Astrocyte of the cerebellum (primary cell): Measurements from ENCODE around the gene PRR7.

Experiments used
- DNase-seq: peaks from one replicate; pipeline ENCODE4 v3.0.0-alpha.2; 2011; ENCODE audit warnings: low read depth
- H3K4me3 ChIP-seq: 2 replicates; pipeline ENCODE4 v1.5.1; 2011; ENCODE audit warnings: mild to moderate bottlenecking, low read depth, low read length, moderate library complexity
- in situ Hi-C: cut with HindIII; loops from 2 replicates; pipeline ENCODE4 v1.10.0; 2017; ENCODE audit warnings: low sequenced_read_pairs
- TF ChIP-seq, protein P1 (sequence below): IDR thresholded peaks from 2 replicates; pipeline ENCODE4 v1.5.1; 2012; ENCODE audit warnings: low read length, low read depth, moderate library complexity, mild to moderate bottlenecking; ENCODE audit errors: missing control alignments

Gene PRR7

DNA sequence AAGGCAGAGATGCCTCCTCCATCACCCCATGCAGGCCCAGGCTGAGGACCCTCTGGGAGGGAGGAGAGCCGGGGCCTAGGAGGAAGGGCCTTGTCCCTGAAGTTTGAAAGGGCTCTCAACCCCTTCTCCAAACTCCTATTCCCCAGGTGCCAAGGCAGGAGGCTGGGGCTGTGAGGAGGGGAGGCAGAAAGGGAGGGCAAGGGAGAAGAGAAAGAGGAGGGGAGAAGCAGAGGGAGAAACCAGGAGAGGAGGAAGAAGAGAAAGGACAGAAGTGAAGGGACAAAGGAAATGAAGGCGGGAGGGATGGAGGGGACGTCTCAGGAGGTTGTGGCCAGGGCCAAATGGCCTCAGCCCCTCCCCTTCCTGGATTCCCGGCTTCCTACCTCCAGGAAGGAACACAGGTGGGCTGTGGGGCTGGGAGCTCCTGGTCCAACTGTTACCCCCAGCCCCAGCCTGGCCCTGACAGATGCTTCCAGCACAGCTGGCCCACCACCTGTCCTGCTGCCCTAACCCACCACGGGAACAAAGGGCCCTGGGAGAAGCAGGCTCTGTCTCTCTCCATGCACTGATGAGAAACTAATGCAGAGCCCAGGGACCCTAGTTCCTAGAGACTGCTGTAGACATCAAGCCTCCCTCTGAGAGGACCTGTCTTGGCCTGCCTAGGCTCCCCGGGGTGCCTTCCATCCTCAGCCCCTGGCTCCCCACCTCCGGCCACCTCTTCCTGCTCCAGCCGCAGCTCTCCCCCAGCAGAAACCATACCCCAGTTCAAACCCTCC, 23.3 kb downstream of the PRR7 start:
- no peak for DNase-seq
- TF ChIP-seq, protein P1, sequence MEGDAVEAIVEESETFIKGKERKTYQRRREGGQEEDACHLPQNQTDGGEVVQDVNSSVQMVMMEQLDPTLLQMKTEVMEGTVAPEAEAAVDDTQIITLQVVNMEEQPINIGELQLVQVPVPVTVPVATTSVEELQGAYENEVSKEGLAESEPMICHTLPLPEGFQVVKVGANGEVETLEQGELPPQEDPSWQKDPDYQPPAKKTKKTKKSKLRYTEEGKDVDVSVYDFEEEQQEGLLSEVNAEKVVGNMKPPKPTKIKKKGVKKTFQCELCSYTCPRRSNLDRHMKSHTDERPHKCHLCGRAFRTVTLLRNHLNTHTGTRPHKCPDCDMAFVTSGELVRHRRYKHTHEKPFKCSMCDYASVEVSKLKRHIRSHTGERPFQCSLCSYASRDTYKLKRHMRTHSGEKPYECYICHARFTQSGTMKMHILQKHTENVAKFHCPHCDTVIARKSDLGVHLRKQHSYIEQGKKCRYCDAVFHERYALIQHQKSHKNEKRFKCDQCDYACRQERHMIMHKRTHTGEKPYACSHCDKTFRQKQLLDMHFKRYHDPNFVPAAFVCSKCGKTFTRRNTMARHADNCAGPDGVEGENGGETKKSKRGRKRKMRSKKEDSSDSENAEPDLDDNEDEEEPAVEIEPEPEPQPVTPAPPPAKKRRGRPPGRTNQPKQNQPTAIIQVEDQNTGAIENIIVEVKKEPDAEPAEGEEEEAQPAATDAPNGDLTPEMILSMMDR = no peak
- in situ Hi-C loops = no loop called here
- peak overlapping the region; percentile 12 for H3K4me3 ChIP-seq

DNA sequence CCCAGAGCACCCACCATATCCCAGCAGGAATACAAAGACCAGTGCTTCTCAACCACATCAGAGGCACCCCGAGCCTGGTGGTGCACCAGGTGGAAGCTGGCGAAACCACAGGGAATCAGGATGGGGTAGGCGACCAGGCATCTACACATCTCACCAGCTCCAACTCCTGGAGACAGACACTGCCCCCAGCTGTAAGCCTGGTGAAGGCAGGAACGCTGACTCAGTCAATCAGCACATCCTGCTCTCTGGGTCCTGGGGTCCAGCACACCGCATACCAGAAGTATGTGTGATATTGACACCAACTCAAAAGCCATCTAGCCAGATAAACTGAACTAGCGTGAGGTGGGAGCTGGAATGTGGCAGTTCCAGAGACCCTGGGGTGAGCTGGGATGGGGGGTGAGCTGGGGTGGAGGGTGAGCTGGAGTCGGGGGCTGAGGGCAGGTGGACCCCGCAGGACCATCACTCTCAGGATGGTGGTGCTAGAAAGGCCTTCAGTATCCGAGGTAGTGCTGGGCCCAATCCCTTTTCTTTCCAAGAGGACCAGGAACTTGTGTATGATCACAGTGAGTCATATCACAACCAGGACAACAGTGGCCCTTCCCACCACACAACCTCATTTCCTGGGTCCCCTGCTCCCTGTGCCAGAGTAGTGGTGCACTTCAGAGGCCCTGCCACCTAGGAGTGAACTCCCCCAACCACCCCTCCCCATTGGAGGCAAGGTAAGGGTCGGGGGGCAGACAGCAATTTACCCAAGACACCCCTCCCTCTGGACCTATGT, 24.3 kb downstream of the PRR7 start:
- DNase-seq = no peak
- in situ Hi-C loops = no loop called here
- H3K4me3 ChIP-seq = peak overlapping the region; percentile 54
- TF ChIP-seq, protein P1 = no peak

DNA sequence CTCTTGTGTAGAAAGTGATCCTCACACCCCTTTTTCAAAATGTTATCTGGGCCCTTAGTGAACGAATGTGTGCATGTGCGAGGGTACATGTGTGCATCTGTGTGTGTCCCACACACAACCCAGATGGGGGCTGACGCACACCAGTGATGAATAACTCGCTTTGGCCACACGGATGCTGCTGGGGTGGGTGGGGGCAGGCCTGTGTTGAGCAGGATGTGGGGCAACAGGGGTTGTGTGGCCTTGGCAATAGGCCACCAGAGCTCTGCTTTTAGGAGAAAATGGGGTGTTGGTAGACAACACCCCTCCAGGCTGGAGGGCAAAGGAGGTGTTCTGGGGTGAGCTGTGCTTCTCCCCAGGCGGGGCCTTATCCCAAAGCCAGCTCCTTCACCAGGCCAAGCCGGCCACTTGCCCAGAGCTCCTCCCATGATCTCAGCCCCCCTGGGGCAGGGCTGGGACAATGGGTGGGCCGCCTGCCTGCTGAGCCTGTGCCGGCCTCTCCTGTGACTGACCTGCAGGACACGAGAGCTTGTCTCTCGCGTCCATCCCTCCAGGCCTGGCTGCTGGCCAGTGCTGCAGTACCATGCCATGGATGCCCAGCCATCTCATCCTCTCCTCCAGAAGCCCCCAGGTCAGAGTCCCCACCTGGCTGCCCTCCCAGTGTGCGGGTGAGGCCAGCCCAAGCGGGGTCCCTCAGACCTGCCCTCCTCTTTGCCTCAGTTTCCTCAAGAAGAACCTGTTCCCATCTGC, 25.2 kb downstream of the PRR7 start:
- TF ChIP-seq, protein P1 = no peak
- H3K4me3 ChIP-seq = peak overlapping the region; percentile 54
- DNase-seq = no peak
- in situ Hi-C loops = no loop called here

DNA sequence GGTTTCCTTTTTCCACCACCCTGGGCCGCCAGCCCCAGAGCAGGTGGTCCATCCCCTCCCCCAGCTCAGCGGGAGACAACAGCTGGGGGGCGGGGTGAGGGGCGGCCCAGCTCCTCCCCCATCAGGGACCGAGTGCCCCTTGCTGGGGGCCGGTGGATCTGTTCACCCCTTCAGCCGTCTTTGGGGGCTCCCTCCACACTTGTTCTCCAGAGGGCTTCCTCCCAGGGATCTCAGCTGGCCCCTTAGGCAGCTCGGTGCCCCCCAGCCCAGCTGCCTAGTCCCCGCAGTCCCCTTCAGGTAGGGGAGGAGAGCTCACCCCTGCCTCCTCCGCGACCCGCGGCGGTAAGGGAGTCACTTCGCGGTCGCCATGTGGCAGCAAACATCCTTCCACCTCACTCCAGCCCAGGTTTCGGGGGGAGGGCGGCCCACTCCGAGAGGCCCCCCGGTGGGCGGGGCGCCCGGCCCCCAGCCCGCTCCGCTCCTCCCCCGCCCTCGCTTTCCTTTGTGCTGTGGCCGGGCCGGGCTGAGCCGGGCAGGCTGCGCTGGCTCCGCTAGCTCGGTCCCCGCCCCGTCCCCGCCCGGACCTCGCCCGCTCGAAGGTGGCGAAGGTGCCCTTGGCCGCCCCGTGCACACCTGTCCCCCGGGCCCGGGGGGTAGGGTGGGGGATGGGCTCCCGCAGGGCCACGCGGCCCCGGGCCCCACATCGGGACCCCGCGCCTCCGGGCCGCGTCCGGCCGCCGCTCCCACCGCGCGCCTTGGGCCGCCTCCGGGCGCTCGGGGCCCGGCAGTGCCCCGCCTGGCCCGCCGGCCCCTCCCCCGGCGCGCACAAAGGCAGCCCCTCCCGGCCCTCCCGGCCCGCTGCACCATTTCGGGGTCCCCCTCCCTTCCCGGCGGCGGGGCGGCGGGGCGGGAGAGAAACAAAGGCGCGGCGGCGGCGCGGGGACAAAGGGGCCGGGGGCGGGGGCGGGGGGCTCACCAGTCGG, 26.1 kb downstream of the PRR7 start:
- DNase-seq = no peak
- peak overlapping the region; percentile 54 for H3K4me3 ChIP-seq
- TF ChIP-seq, protein P1 = no peak

DNA sequence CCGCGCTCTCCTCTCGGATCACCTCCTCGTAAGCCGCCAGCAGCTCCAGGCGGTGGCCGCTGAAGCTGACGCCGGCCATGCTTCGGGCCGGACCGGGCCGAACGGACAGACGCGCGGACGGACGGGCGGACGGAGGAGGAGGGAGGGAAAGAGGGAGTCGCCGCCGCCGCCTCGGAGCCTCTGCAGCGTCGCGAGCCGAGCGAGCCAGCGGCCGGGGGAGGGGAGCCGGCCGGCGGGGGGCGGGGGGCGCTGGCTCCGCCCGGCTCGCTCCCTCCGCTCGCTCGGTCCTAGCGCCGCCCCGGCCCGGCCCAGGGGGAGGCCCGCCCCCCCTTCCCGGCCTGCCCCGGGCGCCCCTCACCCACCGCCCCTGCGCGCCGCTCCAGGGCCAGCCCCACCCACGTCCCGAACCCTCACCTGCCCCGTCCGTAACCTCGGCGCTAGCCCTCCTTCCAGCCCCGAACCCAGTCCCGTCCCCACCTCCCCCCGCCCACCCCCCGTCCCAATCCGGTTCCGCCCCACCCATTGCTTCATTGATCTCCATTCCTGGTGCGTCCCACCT, 26.9 kb downstream of the PRR7 start, which contains the start of gene DBN1:
Gene DBN1 (minus strand): TSS at position 192 of the 559 bp plus-strand sequence. CDS start 113 bp downstream, at position 79.
- no peak for DNase-seq
- H3K4me3 ChIP-seq = peak within 1 kb of the TSS; percentile 54
- in situ Hi-C loops = no loop called here
- TF ChIP-seq, protein P1 = no peak

More for the DNA sequence above, 26.1 kb downstream of the PRR7 start:
- in situ Hi-C loops = no loop called here
